NCI-H1694 (cell line): ENCODE data around the gene MEPCE.

ENCODE experiments used
- DNase-seq: peaks from one replicate; lab custom pipeline; 2025; lab: John Stamatoyannopoulos, UW

The MEPCE gene

DNA sequence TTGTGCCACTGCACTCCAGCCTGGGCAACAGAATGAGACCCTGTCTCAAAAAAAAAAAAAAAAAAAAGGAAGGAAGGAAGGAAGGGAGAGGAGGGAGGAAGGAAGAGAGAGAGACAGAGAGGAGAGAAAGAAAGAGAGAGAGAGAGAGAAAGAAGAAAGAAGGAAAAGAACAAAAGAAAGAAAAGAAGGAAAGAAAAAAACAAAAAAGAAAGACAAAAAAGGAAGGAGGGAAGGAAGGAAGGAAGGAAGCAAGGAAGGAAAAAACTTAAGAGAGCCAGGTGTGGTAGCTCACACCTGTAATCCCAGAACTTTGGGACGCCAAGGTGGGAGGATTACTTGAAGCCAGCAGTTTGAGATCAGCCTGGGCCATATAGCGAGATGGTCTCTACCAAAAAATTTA lies 35.2 kb downstream of the MEPCE start:
- no peak for DNase-seq

GRCh38 chr7:100465299-100465698 lies 35.7 kb downstream of the MEPCE start:
- DNase-seq: no peak

GRCh38 chr7:100465702-100466311 lies 36.2 kb downstream of the MEPCE start:
- peak; percentile 63 for DNase-seq

GRCh38 chr7:100466653-100467605 lies 37.3 kb downstream of the MEPCE start:
- no peak for DNase-seq

DNA sequence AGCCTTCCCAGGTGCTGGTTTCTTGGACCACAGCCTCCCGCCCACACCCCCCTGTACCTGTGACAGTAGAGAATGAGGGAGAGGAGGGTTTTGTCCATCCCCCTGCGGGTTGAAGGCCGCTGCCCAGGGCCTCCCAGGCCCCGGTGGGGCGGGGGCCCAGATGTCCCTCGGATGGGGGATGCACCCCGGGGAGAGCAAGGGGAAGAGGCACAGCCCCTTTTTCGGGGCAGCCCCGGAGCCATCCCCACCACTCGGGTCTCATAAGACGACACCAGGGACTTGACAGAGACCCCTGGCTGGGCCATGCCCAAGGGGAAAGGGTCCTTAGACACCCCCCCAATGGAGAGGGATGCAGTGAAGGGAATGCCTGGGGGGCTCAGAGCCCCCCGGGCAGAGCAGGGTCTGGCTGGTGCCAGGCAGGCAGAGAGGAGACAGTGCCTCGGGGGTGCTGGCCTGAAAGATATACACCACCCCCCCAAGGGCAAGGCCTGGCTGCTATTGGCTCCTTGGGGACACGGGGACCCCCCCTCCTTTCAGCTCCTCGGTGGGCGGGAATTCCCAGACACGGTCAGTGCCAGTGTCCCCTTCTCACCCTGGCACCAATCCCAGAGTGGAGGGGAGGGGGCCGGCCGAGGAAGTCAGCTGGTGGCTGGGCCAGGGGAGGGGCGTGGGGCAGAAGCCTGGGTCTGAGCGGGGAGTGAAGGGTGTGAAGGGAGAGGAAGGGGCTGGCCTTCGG lies 38.2 kb downstream of the MEPCE start:
- DNase-seq: no peak

DNA sequence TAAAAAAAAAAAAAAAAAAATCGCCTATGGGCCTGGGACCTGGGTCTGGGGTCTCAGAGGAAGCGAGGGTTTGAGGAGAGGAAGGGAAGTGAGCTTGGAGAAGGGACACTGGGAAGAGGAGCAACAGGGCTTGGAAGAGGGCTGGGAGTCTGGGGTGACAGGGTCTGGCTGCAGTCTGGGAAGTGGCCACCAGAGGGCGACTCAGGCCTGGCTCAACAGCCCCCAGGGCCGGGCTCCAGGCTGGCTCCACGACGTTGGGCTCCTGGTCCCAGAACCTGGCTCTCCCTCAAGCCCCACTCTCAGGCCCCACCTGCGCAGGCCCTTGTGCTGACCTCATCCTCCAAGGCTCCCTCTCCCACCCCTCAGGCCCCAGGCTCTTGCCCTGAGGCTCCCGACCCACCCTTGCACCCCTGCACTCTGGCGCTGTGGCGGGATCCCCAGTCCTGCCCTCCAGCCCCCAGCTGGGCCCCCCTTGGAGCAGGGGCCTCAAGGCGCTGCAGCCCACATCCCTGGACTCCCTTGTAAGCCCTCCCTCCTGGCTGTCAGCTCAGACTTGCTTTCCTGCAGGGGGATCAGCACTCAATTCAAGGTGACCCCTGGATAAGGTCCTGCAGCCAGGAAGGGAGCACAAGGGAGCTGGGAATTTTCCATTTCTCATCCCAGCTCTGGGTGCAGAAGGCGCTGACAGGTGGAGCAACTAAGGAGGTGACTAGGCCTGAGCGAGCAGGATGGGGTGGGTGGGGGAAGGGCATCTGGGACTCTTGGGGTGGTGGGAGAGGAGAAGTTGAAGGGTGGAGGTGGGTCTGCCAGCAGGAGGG lies 39.8 kb downstream of the MEPCE start:
- peak; percentile 77 for DNase-seq

- DNase-seq: no peak
Measured at GRCh38 chr7:100471021-100471420, 41.4 kb downstream of the MEPCE start.

GRCh38 chr7:100472121-100472851 lies 42.7 kb downstream of the MEPCE start:
- no peak for DNase-seq

DNA sequence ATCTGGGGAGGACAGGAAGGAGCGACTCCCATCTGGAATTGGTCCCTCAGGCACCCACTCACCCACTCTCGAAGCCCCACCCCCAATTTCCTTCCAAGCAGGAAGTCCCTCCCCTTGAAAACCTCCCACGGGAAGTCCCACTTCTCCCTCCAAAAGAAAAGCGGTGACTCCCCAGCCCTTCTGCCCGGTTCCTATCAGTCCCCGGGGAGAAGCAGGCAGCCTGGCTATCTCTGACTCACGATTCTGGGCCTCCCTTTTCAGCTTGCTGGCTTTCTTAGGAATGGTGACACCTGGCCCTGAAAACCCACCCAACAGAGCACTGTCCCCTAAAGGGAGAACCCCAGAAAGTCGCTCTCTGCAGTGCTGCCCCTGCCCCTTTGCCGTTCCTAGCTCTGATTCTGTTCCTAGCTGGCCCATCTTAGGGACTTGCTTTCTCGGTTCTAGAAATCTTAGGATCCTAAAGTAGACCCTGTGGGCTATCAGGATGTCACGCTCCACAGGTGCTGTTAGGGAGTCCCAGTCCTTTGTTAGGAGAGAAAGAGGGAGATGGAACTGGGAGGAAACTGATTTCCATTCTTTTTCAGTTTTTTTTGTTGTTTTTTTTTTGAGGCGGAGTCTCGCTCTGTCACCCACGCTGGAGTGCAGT lies 43.3 kb downstream of the MEPCE start:
- no peak for DNase-seq

- DNase-seq: no peak
Measured at GRCh38 chr7:100475549-100475948, 45.9 kb downstream of the MEPCE start.

DNA sequence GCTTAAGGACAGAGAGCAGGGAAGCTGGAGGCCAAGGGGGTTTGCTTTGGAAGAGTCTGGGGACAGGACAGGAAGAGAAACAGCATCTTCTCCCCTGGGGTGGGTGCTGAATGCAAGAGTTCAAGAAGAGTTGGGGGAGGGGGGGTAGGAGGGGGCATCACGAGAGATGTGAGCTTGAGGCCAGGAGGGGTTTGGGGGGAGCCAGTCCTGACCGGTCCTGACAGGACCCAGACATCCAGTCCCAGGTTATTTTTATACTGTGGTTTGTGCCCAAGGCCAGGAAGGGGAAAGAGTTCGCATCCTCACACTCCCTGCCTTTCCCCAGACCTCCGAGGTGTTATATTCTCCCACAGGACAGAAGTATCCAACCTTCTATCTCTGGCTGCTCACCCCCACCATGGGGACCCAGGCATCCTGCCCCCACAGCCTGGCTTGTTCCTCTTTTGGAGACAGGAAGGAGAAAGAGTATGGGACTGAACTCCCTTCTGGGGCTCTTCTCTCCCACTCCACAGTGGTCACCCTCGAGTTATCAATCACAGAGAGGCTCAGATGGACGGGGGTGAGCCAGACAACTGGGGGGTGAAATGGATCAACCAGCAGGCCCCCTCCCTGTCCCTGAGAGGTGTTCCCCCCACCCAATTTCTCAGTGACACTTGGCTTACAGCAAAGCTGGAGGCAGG lies 46.6 kb downstream of the MEPCE start:
- no peak for DNase-seq

DNA sequence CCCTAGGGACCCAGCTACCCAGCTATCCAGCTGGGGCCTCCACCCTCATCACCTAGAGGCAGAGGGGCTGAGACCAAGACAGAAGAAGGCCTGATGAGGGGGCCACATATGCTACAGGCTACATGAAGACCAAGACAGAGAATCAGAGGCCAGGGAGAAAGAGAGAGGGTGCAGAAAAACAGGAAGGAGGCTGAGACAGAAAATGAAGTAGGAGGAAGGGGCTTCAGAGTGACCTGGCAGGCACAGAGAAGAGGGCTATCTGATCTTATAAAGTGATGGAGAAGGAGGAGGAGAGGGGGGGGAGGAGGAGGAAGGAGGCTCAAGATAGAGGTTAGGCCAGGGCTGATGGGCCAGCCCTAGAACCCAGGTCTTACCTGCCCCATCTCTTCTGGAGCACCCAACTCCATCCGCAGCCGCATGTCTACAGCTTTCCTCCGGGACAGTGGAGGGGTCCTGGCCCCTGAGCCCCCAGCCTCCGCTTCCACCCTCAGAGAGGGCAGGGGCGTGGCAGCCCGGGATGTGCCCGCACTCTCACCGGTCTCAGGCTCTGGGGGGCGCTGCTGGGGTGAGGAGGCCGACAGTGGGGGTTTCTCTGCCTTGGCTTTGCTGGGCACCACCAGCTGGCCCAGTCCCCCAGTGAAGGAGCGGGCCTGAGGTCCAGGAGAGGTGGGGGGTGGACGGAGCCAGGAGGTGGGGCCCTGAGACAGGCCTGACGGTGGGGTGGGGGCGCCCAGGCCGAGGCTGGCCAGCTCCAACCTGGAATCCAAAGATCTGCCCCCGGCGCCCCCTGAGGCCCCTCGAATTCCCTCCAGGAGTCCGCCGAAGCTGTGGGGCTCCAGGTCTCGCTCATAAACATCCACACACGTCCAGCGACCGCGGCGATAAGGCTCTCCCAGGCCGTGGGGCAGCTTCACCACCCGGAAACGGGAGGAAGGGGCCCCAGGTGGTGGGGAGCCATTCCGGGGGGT lies 47.6 kb downstream of the MEPCE start:
- DNase-seq: no peak

DNA sequence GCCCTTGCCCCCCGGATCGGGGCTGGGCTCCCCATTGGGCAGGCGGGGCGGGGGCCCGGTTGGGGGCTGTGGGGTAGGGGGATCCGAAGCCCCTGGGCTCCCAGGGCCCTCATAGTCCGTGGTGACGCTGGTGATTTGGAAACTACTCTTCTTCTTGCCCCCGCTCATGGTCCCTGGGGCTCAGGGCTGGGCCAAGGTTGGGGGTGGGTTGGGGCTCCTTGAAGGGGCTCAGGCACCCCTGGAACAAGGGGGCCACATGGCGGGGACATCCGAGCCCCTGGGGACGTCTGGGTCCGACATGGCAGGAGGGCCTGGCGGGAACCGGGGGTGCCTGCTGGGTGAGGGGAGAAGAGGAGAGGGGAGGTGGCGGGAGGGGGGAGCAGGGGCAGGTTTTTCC lies 48.2 kb downstream of the MEPCE start:
- DNase-seq: no peak

- peak; percentile 52 for DNase-seq
Measured at GRCh38 chr7:100478958-100479660, 49.5 kb downstream of the MEPCE start, which contains the start of gene TSC22D4. TSS of gene TSC22D4 (minus strand) at chr7:100479214. CDS start at chr7:100478038, 1,176 bp downstream.

DNA sequence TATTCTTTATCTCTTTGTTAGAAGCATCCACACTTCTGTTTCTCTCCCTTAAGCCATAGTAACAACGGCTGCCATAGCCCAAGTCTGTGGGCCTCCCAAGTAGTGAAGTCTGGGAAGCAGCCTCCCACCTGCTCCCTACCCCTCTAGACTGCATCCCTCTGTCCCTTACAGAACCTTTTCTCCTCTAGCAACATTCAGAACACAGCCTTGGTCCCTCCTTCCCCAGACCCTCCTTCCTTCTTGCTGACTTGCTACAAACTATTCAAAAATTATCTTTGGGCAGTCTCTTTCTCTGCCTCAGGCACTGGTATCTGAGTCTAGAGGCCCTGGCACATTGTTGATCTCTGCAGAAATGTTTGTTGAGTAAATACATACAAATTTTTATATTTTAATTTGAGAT lies 51.8 kb downstream of the MEPCE start:
- no peak for DNase-seq

DNA sequence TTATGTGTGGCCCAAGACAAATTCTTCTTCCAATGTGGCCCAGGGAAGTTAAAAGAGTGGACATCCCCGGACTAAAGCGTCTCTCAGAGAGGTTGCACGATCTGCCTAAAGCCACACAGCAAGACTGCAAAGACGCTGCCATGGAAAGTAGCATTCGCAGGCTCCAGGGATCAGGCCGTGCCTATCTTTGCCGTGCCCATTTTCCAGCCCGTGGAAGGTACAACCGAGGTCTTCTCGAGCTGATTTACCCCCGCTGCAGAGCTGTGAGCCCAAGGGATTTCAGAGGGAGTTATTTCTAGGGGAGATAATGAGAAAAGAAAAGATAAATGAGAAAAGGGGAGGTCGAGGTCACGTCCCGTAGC lies 53.1 kb downstream of the MEPCE start:
- DNase-seq: no peak

GRCh38 chr7:100483090-100483721 lies 53.6 kb downstream of the MEPCE start:
- no peak for DNase-seq
